Epithelial cell of proximal tubule (primary cell): ENCODE data around the gene LONP2. TPM values are rescaled to one million over a fixed set of nuclear protein-coding genes. Genes with fewer than 3 reads are reported as not detected.
"Not testable (repeated sequence)": the region's sequence is repeated elsewhere in the genome, so short reads cannot be mapped to it uniquely, and the experiment has no call there.

Source experiments
- DNase-seq: peaks from one replicate; pipeline ENCODE4 v3.0.0-alpha.2; 2011; ENCODE audit warnings: low read depth
- H3K4me3 ChIP-seq: 2 replicates; pipeline ENCODE4 v1.5.1; 2011; ENCODE audit warnings: low read depth, mild to moderate bottlenecking, low read length
- CTCF ChIP-seq: conservative IDR thresholded peaks from 2 replicates; pipeline ENCODE4 v1.5.1; 2012; ENCODE audit warnings: low read depth, mild to moderate bottlenecking, low read length
- total RNA-seq: library from RNA; depleted of rRNA; stranded (reverse); fragments of >200 nt; gene quantifications from 2 replicates; pipeline ENCODE4 v1.2.3, GENCODE V29; 2015

The LONP2 gene
- total RNA-seq, 1 donor from 2014 or later = 23.7 TPM

DNA sequence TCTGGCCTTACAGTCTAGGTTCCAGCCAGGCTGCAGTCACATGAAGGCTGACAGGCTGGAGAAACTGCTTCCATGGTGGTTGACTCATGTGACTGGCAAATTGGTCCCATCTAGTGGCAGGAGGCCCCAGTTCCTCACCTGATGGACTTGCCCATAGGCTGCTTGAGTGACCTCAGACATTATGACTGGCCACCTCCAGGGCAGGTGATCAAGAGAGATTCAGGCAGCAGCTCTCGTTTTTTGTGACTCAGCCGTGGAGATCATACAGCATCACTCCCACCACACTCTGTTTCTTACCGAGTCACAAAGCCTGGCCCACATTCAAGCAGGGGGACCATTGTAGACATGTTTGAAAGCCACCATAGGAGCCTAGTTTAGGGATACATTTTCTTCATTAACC, 106.6 kb downstream of the LONP2 start:
- DNase-seq = no peak
- H3K4me3 ChIP-seq = no peak overlapping the region
- no peak for TF ChIP-seq CTCF

DNA sequence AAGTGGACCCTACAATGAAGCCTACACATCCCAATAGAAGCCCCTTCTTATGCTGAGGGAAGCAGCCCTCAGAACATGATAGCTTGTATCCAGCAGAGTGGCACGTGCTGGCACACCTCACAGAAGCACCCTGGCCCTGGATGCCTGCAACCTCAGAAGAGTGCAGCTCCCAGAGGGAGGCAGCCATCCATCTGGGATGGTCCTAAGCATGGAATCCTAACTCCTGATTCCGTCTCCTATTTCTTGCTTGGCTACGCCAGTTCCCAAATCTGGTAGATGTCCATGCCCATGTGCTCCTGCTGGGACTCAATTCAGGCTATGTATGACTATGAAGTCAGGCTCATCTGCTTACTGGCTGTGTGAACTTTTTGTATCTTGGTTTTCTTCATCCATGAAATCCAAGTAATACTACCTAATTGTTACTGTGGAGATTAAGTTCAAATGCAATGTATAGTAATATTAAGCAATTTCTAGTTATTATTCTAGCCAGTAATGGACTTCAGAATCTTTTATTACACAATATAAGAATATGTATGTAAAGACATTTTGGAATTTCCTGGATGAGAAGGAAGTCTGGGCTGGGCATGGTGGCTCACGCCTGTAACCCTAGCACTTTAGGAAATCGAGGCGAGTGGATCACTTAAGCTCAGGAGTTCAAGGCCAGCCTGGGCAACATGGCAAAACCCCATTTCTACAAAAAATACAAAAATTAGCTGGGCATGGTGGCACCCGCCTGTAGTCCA, 108.7 kb downstream of the LONP2 start:
- TF ChIP-seq CTCF = no peak
- H3K4me3 ChIP-seq = no peak overlapping the region
- DNase-seq = no peak

- no peak for DNase-seq
- H3K4me3 ChIP-seq = no peak overlapping the region
- TF ChIP-seq CTCF = peak; percentile 96
These were observed 109.6 kb downstream of the LONP2 start for GRCh38 chr16:48353565-48354163.

GRCh38 chr16:48354385-48354784, 110.3 kb downstream of the LONP2 start:
- not testable (repeated sequence) for DNase-seq, H3K4me3 ChIP-seq

DNA sequence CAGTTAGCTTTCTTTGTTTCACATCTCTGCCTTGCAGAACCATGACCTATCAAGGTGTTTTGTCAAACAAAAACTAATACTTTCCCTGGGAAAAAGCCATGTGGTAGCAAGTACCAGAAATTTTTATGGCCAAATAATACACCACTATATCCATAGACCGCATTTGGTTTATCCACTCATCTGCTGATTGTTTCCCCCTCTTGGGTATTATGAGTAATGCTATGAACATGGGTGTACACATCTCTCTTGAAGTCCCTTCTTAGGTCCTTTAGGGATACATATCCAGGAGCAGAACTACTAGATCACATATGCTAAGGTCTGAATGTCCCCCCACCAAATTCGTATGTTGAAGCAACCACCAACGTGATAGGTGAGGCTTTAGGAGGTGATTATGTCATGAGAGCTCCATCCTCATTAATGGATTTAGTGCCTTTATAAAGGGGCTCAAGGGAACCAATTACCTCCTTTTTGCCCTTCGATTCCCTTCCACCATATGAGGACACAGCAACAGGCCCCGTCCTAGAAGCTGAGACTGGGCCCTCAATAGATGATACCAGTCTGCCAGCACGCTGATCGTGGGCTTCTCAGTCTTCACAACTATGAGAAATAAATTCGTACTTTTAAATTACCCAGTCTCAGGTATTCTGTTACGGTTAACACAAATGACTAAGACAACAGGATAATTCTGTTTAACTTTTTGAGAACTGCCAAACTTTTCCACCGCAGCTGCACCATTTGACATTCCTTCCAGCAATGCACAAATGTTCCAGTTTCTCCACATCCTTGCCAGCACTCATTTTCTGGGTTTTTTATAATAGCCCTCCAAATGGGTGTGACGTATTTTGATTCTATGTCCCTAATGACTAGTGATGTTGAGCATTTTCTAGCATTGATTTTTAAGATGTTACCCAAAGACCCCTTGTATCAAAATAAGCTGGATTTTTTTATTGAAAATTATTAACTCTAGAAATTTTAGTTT, 111.1 kb downstream of the LONP2 start:
- no peak for TF ChIP-seq CTCF
- H3K4me3 ChIP-seq = no peak overlapping the region
- no peak for DNase-seq

GRCh38 chr16:48356633-48357376, 112.7 kb downstream of the LONP2 start:
- no peak for TF ChIP-seq CTCF
- DNase-seq = no peak
- H3K4me3 ChIP-seq = no peak overlapping the region

- no peak for TF ChIP-seq CTCF
- no peak overlapping the region for H3K4me3 ChIP-seq
- DNase-seq = no peak
These were observed 114.3 kb downstream of the LONP2 start for GRCh38 chr16:48358419-48358818.
